Measurements from ENCODE around the gene VIP. TPM values are rescaled to one million over a fixed set of nuclear protein-coding genes. Genes with fewer than 3 reads are reported as not detected.
A peak's percentile ranks its signal among the peaks of the same experiment; 100 is the strongest.

VIP gene
- total and polyA plus RNA-seq, 2 of the 13 experiments (the other 11 are each of a cell fraction or from before 2014, with no cell fraction given): not detected

DNA sequence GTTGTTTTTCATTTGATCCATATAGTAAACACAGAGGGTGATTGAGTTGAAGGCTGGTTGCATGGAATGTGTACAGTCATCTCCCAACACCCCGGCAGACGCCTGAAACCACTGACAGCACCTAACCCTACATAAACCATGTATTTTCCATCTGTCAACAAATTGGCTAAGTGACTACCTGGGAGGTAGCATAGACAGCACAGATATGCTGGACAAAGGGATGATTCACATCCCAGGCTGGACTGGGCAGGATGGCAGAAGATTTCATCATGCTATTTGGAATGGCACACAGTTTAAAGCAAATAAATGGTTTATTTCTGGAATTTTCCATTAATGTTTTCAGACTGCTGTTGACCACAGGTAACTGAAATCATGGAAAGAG, 4.4 kb upstream of the VIP start (continued):
- TF ChIP-seq, protein P1, sequence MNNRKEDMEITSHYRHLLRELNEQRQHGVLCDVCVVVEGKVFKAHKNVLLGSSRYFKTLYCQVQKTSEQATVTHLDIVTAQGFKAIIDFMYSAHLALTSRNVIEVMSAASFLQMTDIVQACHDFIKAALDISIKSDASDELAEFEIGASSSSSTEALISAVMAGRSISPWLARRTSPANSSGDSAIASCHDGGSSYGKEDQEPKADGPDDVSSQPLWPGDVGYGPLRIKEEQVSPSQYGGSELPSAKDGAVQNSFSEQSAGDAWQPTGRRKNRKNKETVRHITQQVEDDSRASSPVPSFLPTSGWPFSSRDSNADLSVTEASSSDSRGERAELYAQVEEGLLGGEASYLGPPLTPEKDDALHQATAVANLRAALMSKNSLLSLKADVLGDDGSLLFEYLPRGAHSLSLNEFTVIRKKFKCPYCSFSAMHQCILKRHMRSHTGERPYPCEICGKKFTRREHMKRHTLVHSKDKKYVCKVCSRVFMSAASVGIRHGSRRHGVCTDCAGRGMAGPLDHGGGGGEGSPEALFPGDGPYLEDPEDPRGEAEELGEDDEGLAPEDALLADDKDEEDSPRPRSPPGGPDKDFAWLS (CRISPR knock-in tag; IDR thresholded peaks at IDR 0.05; ENCODE audit: borderline replicate concordance): no peak

DNA sequence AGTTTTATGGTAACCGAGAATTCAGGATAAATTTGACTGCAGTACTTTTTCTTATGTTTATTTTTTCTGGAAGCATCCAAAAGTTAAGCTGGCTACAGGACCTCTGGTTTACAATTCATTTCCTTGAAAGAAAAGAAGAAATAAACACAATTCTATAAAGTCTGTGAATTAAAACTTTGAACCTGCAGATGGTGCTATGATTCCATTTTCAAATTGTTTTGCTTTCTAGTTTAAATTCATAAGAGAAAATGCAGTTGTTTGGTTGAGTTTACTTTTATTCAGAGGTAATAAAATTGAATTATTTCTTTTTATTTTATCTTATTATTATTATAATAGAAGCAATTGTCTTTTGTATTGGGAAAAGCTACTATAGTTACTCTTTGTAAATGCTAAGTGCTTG, 1.8 kb upstream of the VIP start:
- in situ Hi-C loops (cut with HindIII; ENCODE audit: extremely low pct_ligation_motif_present, low pct_unique_long_range_greater_than_20kb): loop anchor here (10.0 kb wide), 1 partner anchor 206 kb away; no protein-coding TSS in a partner anchor
- H3K36me3 ChIP-seq (replicated peaks in 1 of 2; ENCODE audit: control insufficient read depth in 1 of 2, insufficient read depth in 2 of 2, low read length in 2 of 2): no peaks in the 10 kb centered on the region
- no peaks in the 10 kb centered on the region for H3K9me3 ChIP-seq (ENCODE audit: low read length)
- DNase-seq (ENCODE audit: low spot score) (no peak), FAIRE-seq (no peak), ATAC-seq (no peak)
- no peak overlapping the region for H3K4me2 ChIP-seq (ENCODE audit: low read depth, low read length)
- WGBS (ENCODE audit: low lambda C conversion rate): 0% methylated on average over 1 of the region's 1 CpG
- no peak overlapping the region for H3K4me3 ChIP-seq (replicated peaks in 1 of 3; ENCODE audit: insufficient read depth in 1 of 3, low read depth in 2 of 3, low read length in 3 of 3)
- H2AFZ ChIP-seq (ENCODE audit: low read length): no peak overlapping the region
- no peak overlapping the region for H3K9ac ChIP-seq (ENCODE audit: insufficient read depth, low read depth, low read length)
- BruUV-seq (replicated peaks): no TSS peak
- TF ChIP-seq STAG1 (CRISPR knock-in tag; IDR thresholded peaks at IDR 0.05): 0 out of 2 replicates have a peak, but pooled peaks have one; percentile 6
- TF ChIP-seq KDM5B (CRISPR knock-in tag; IDR thresholded peaks at IDR 0.05; ENCODE audit: borderline replicate concordance): no peak
- TF ChIP-seq ZNF33B (CRISPR knock-in tag; IDR thresholded peaks at IDR 0.05): no peak
- TF ChIP-seq, protein P2, sequence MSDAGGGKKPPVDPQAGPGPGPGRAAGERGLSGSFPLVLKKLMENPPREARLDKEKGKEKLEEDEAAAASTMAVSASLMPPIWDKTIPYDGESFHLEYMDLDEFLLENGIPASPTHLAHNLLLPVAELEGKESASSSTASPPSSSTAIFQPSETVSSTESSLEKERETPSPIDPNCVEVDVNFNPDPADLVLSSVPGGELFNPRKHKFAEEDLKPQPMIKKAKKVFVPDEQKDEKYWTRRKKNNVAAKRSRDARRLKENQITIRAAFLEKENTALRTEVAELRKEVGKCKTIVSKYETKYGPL (CRISPR knock-in tag; IDR thresholded peaks at IDR 0.05): no peak
- TF ChIP-seq ARNT2 (CRISPR knock-in tag; IDR thresholded peaks at IDR 0.05; ENCODE audit: low read depth): no peak
- TF ChIP-seq SOX5 (CRISPR knock-in tag; IDR thresholded peaks at IDR 0.05; ENCODE audit: borderline replicate concordance): no peak
- H3K79me2 ChIP-seq (ENCODE audit: insufficient read depth, low read length): no peaks in the 10 kb centered on the region
- H3K27me3 ChIP-seq (ENCODE audit: control insufficient read depth in 1 of 2, insufficient read depth in 2 of 2, low read length in 2 of 2): no peaks in the 10 kb centered on the region; a peak in 1 of 5 replicates
- no peaks in the 10 kb centered on the region for H4K20me1 ChIP-seq (ENCODE audit: insufficient read depth, low read length)
- ChIA-PET CTCF (ENCODE audit: low intra/inter-chr PET ratio, low total read pairs) (interaction anchor here (1.5 kb wide), 1 partner anchor 148 kb away, joined by 6 read pairs; no protein-coding TSS in a partner anchor), POLR2A (no interaction called here)
- no peak overlapping the region for H3K27ac ChIP-seq (ENCODE audit: extremely low read length, insufficient read depth, low read length)
- intact Hi-C loops (cut with micrococcal nuclease; ENCODE audit: unreplicated experiment): loop anchor here (2.0 to 10.0 kb wide), 3 partner anchors 116 to 200 kb away; no protein-coding TSS in a partner anchor
- H3K4me1 ChIP-seq (ENCODE audit: insufficient read depth, low read length): peaks cover 10% of the 10 kb centered on the region; the same call in 1 of the 2 replicates
